ENCODE measurements around the gene SLC8A3.
A peak's percentile ranks its signal among the peaks of the same experiment; 100 is the strongest.

The SLC8A3 gene

DNA sequence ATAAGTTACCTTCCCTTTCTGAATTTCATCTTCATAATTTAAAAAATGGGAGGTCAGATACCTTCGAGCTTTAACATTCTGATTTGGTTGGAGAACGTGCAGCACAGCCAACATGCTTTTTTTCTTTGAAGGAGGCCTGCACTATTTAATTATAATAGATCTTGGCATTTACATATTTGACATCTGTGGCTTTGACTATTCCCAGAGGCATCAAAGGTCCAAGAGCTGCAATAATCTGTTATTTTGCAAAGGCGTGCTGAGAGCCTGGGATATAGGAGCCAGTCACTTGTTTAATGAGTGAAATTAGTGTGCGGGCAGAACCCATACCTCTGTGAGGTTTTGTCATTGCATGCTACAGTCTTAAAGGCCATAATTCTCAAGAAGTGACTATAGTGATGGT is 26.4 kb downstream of the SLC8A3 start:
- TF ChIP-seq, protein P1, sequence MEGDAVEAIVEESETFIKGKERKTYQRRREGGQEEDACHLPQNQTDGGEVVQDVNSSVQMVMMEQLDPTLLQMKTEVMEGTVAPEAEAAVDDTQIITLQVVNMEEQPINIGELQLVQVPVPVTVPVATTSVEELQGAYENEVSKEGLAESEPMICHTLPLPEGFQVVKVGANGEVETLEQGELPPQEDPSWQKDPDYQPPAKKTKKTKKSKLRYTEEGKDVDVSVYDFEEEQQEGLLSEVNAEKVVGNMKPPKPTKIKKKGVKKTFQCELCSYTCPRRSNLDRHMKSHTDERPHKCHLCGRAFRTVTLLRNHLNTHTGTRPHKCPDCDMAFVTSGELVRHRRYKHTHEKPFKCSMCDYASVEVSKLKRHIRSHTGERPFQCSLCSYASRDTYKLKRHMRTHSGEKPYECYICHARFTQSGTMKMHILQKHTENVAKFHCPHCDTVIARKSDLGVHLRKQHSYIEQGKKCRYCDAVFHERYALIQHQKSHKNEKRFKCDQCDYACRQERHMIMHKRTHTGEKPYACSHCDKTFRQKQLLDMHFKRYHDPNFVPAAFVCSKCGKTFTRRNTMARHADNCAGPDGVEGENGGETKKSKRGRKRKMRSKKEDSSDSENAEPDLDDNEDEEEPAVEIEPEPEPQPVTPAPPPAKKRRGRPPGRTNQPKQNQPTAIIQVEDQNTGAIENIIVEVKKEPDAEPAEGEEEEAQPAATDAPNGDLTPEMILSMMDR (IDR thresholded peaks at IDR 0.05; ENCODE audit: extremely low read depth, insufficient read depth, missing control alignments), result no peak
- DNase-seq (ENCODE audit: low spot score), result no peak
- in situ Hi-C loops (cut with MboI; ENCODE audit: low pct_unique_long_range_greater_than_20kb, low sequenced_read_pairs, unreplicated experiment), result no loop called here

DNA sequence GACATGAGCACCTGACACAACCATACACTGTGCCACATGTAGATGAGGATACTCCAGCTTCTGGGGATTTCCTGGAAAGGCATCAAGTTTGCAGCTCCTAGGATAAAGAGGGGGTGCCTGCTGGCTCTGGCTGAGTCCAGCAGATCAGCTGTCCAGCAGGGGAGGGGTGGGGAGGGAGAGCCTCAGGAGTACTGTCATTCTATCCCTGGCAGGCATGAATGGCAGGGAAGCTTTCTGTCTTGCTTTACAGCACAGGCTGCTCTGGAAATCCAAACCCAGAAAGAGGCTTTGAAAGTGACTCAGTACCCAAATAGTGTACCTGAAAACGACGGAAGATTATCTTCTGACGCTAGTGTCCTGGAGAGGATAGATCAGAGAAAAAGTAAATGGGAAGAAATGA is 32.2 kb downstream of the SLC8A3 start:
- in situ Hi-C loops (cut with MboI; ENCODE audit: low pct_unique_long_range_greater_than_20kb, low sequenced_read_pairs, unreplicated experiment), result no loop called here
- TF ChIP-seq, protein P1 (IDR thresholded peaks at IDR 0.05; ENCODE audit: extremely low read depth, insufficient read depth, missing control alignments), result no peak
- no peak for DNase-seq (ENCODE audit: low spot score)

DNA sequence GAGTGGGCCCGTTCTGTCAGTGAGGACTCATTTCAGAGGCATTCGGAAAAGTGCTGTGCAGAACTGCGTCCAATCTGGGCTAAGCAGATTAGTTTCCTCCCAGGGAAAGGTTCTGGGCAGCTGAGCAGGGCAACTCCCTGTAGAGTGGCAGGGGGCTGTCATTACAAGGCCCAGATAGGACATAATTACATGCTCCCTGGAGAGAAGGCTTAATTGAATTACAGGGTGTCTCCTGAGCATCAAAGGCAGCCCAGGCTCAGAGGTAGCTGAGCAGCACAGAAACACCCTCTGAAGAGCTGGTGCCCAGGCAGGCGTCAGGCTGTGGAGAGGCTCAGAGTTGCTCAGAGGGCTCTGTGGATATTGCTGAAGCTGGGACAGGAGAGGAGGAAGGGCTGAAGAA is 36.0 kb downstream of the SLC8A3 start:
- in situ Hi-C loops (cut with MboI; ENCODE audit: low pct_unique_long_range_greater_than_20kb, low sequenced_read_pairs, unreplicated experiment), result no loop called here
- TF ChIP-seq, protein P1 (IDR thresholded peaks at IDR 0.05; ENCODE audit: extremely low read depth, insufficient read depth, missing control alignments), result no peak
- no peak for DNase-seq (ENCODE audit: low spot score)

DNA sequence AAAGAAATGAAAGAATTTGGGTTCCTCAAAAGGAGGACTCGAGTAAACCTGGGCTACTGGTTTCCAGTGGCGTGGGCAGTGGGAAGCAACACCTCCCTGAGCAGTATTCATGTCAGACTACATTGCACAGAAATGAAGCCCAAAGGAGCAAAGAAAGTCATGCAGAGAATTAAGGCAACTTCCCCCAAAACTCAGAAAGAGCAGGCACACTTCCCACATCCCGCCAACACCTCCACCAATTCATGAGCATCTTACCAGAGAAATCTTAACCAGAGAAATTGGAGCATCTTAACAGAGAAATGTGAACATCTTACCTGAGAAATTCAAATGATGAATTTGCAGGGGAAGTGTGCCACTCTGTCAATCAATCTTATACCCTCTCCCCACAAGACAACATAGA is 36.7 kb downstream of the SLC8A3 start:
- no peak for DNase-seq (ENCODE audit: low spot score)
- TF ChIP-seq, protein P1 (IDR thresholded peaks at IDR 0.05; ENCODE audit: extremely low read depth, insufficient read depth, missing control alignments), result no peak
- in situ Hi-C loops (cut with MboI; ENCODE audit: low pct_unique_long_range_greater_than_20kb, low sequenced_read_pairs, unreplicated experiment), result no loop called here

DNA sequence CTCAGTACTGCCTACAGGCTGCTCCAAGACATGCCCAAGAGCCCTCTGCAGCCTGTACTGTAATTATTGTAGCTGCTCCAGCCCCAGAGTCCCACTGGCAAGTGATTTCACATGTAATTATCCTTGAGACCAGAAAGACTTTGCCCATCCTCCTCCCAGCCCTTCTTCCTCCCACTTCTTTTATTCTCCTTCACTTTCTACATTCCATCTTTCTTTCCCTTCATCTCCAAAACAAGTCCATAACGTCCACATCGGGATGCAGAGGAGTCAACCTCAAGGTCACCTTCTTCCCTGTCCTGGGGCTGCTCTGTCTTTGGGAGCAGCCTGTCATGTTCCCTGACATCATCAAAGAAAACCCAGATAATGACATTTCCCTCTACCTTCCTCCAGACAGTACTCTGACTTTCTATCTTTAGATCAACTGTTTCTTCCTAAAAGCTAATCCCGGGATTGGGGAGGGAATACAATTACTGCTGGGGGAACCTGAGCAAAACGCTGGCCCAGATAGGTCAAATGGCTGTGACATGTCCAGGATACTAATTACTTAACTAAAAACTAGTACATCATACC is 39.1 kb downstream of the SLC8A3 start:
- TF ChIP-seq, protein P1 (IDR thresholded peaks at IDR 0.05; ENCODE audit: extremely low read depth, insufficient read depth, missing control alignments), result no peak
- in situ Hi-C loops (cut with MboI; ENCODE audit: low pct_unique_long_range_greater_than_20kb, low sequenced_read_pairs, unreplicated experiment), result no loop called here
- DNase-seq (ENCODE audit: low spot score), result no peak

DNA sequence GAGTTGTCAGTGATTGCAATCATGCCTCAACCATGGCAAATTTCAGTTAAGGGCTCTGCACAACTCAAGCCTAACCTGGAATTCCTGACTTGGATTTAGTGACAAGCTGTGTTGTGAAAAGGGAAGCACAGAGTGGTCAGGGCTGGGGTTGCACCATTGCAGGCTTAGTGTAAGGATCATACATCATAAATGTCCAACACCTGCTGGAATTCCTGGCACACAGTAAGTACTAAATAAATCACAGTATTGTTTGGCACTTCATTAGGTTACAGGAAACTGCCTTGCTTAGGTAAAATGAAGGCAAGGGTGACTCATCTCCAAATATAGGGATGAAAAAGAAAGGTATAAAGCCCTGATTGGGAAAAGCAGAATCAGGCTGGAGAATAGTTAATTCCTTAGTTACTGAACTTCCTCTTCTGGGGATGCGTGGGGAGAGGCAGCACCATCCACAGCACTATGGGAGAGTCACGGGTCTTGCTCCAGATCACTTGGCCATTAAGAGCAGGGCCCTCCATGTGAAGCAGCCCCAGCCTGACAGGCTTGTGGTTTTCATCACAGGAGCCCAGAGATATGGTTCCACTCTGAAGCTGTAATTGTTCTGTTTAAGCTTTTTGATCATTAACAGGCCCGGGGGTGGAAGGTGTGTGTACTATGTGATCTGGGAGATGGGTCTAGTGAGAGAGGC is 39.7 kb downstream of the SLC8A3 start:
- TF ChIP-seq, protein P1 (IDR thresholded peaks at IDR 0.05; ENCODE audit: extremely low read depth, insufficient read depth, missing control alignments), result no peak
- peak; percentile 8 for DNase-seq (ENCODE audit: low spot score)
- in situ Hi-C loops (cut with MboI; ENCODE audit: low pct_unique_long_range_greater_than_20kb, low sequenced_read_pairs, unreplicated experiment), result no loop called here

All from GM13977 (cell line).